H1 (cell line): Measurements from ENCODE around the gene FAT3.

Experiments used
- CEBPB ChIP-seq: IDR thresholded peaks from 2 replicates; pipeline ENCODE4 v1.6.1; 2012; ENCODE audit warnings: low read depth, low read length
- EP300 ChIP-seq, 2 experiments: IDR thresholded peaks; 1 replicate in 1 of 2; 2 replicates in 1 of 2; pipeline ENCODE4 v1.6.1; 2011 to 2012; ENCODE audit warnings: low read depth in 2 of 2, low read length in 2 of 2, mild to moderate bottlenecking in 2 of 2, borderline replicate concordance in 1 of 2, inconsistent platforms in 1 of 2, moderate library complexity in 1 of 2
- JUND ChIP-seq: IDR thresholded peaks from 2 replicates; pipeline ENCODE4 v1.6.1; 2011; ENCODE audit warnings: mild to moderate bottlenecking, improper control_type of control experiment, low read length
- RAD21 ChIP-seq, 2 experiments: IDR thresholded peaks in 1 of 2; conservative IDR thresholded peaks in 1 of 2; 2 replicates each; pipeline ENCODE4 v1.6.1; 2011; ENCODE audit warnings: low read depth in 2 of 2, low read length in 2 of 2, improper control_type of control experiment in 1 of 2, inconsistent platforms in 1 of 2, mild to moderate bottlenecking in 1 of 2, moderate library complexity in 1 of 2
- RFX5 ChIP-seq: IDR thresholded peaks from 2 replicates; pipeline ENCODE4 v1.6.1; 2011; ENCODE audit warnings: low read depth, low read length, improper control_type of control experiment, borderline replicate concordance
- SP1 ChIP-seq: IDR thresholded peaks from 2 replicates; pipeline ENCODE4 v1.6.1; 2011; ENCODE audit warnings: low read depth, low read length
- TF ChIP-seq, protein P1 (sequence below): IDR thresholded peaks from 2 replicates; pipeline ENCODE4 v1.6.1; 2012; ENCODE audit warnings: inconsistent platforms

DNA sequence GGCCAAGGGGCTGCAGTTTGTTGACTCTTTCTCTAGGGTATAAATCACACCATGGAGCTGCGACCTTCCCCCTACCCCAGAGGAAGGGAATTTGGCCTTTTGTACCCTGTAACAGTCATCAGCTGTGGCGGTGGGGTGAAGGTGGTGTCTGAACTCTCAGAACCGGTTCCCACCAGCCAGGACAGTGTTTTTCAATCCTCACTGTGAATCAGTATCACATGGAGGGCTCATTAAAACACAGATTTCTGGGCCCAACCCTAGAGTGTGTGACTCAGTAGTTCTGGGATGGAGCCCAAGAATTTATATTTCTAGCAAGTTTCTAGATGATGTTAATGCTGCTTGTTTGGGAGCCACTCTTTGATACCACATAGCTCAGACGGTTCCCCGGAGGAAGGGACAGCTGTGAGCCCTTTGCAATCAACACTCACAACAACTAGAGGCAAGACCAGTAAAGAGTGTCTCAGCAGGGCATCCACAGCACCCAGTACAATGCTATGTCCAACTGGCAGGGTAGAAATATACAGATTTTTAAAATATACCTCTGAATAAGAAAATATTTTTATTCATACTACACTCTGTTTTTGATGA lies 43.9 kb upstream of the FAT3 start:
- TF ChIP-seq EP300 (IDR thresholded peaks at IDR 0.05; ENCODE audit: borderline replicate concordance in 1 of 2, low read depth in 2 of 2, low read length in 2 of 2) (no peak), RFX5 (no peak), CEBPB (no peak), RAD21 (IDR thresholded peaks at IDR 0.05 in 1 of 2, conservative IDR thresholded peaks at IDR 0.05 in 1 of 2; ENCODE audit: low read depth in 2 of 2, low read length in 2 of 2) (no peak), SP1 (no peak), JUND (no peak)
- TF ChIP-seq, protein P1, sequence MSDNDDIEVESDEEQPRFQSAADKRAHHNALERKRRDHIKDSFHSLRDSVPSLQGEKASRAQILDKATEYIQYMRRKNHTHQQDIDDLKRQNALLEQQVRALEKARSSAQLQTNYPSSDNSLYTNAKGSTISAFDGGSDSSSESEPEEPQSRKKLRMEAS: no peak
